ENCODE data around the gene AHCYL2.
"Not testable (repeated sequence)": the region's sequence is repeated elsewhere in the genome, so short reads cannot be mapped to it uniquely, and the experiment has no call there.

AHCYL2 gene

GRCh38 chr7:129209067-129209926, 15.5 kb upstream of the AHCYL2 start:
- no peak for DNase-seq

GRCh38 chr7:129210256-129210988, 14.4 kb upstream of the AHCYL2 start:
- DNase-seq, result peak; percentile 42

- DNase-seq, result no peak
Measured at GRCh38 chr7:129210989-129211312, 13.9 kb upstream of the AHCYL2 start.

- DNase-seq, result no peak
Measured at GRCh38 chr7:129212126-129212525, 12.7 kb upstream of the AHCYL2 start.

GRCh38 chr7:129212596-129212995, 12.2 kb upstream of the AHCYL2 start:
- no peak for DNase-seq

GRCh38 chr7:129213828-129214227, 11.0 kb upstream of the AHCYL2 start:
- no peak for DNase-seq

- DNase-seq, result not testable (repeated sequence)
Measured at GRCh38 chr7:129215691-129216090, 9.1 kb upstream of the AHCYL2 start.

- DNase-seq, result not testable (repeated sequence)
Measured at GRCh38 chr7:129216101-129216715, 8.6 kb upstream of the AHCYL2 start.

GRCh38 chr7:129216821-129217416, 7.9 kb upstream of the AHCYL2 start:
- DNase-seq, result not testable (repeated sequence)

- peak; percentile 57 for DNase-seq
Measured at GRCh38 chr7:129218514-129219062, 6.2 kb upstream of the AHCYL2 start.

GRCh38 chr7:129219166-129219565, 5.7 kb upstream of the AHCYL2 start:
- DNase-seq, result not testable (repeated sequence)

- DNase-seq, result no peak
Measured at GRCh38 chr7:129222064-129222463, 2.8 kb upstream of the AHCYL2 start.

- DNase-seq, result peak; percentile 36
Measured at GRCh38 chr7:129225206-129225930, 538 bp downstream of the AHCYL2 start.

GRCh38 chr7:129225931-129226572, 1.2 kb downstream of the AHCYL2 start:
- DNase-seq, result no peak

- no peak for DNase-seq
Measured at GRCh38 chr7:129227646-129228578, 3.1 kb downstream of the AHCYL2 start.

GRCh38 chr7:129228633-129229032, 3.8 kb downstream of the AHCYL2 start:
- no peak for DNase-seq

GRCh38 chr7:129231666-129232065, 6.8 kb downstream of the AHCYL2 start:
- no peak for DNase-seq

GRCh38 chr7:129238546-129238945, 13.7 kb downstream of the AHCYL2 start:
- no peak for DNase-seq

GRCh38 chr7:129240119-129240820, 15.4 kb downstream of the AHCYL2 start:
- no peak for DNase-seq

GRCh38 chr7:129244220-129244619, 19.4 kb downstream of the AHCYL2 start:
- no peak for DNase-seq
